GM19438 (cell line): ENCODE measurements around the gene RNASEH2C.
"Not testable (repeated sequence)": the region's sequence is repeated elsewhere in the genome, so short reads cannot be mapped to it uniquely, and the experiment has no call there.

Experiments used
- ATAC-seq: cut with Tn5 transposase; IDR thresholded peaks from one replicate; pipeline ENCODE4 v1.9.1; 2021; ENCODE audit warnings: low read depth; ENCODE audit not compliant: unreplicated experiment

Gene RNASEH2C

DNA sequence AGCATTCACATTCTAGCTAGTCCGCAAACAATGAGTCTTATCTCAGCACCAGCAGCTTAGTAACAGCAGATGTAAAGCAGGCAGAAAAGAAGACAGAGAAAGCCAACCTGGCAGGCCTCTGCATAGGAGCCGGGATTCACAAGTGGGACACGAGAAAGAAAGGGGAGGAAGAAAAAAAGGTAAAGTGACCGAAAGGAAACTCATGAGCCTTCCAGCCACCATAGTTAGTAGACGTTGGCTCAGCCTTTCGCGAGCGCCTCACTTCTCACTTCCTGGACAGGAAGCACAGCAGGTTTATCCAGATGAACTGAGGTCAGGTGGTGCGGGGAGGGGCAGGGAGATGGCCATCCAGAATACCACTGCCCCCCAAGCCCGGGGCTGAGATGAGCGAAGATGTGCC lies 28.2 kb downstream of the RNASEH2C start:
- no peak for ATAC-seq

DNA sequence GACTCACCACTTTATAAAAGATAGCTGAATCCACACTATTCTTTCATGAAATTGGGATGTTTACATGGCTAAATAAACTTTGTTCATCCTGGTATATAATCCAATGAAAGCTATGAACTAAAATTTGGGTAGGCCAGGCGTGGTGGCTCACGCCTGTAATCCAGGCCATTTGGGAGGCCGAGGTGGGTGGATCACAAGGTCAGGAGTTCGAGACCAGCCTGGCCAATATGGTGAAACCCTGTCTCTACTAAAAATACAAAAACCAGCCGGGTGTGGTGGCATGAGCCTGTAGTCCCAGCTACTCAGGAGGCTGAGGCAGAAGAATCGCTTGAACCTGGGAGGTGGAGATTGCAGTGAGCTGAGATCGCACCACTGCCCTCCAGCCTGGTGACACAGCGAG lies 28.8 kb downstream of the RNASEH2C start:
- ATAC-seq: not testable (repeated sequence)

DNA sequence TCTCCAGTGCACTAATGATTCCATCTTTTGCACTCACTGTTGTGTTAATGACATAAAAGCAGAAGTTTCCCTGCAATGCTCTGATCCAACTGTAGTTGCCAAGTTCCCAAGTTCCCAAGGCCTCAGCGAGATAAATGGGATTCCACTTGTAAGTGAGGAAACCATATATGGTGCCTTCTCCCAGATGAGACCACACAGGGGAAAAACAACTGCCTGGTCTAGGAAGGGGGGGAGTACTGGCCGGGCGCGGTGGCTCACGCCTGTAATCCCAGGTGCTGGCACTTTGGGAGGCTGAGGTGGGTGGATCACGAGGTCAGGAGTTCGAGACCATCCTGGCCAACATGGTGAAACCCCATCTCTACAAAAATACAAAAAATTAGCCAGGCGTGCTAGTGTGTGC lies 34.6 kb downstream of the RNASEH2C start:
- ATAC-seq: no peak

DNA sequence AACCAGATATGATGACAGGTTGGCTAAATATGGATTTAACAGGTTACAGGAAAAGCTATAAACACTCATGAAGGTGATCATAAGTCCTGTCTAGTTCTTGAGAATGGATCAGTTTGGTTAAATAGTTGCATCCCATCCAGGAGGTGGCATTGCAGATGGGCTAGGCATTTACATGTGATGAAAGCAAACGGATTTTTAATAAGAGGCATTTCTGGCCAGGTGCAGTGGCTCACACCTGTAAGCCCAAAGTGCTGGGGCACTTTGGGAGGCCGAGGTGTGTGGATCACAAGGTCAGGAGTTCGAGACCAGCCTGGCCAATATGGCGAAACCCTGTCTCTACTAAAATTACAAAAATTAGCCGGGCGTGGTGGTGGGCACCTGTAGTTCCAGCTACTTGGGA lies 37.1 kb downstream of the RNASEH2C start:
- ATAC-seq: not testable (repeated sequence)

DNA sequence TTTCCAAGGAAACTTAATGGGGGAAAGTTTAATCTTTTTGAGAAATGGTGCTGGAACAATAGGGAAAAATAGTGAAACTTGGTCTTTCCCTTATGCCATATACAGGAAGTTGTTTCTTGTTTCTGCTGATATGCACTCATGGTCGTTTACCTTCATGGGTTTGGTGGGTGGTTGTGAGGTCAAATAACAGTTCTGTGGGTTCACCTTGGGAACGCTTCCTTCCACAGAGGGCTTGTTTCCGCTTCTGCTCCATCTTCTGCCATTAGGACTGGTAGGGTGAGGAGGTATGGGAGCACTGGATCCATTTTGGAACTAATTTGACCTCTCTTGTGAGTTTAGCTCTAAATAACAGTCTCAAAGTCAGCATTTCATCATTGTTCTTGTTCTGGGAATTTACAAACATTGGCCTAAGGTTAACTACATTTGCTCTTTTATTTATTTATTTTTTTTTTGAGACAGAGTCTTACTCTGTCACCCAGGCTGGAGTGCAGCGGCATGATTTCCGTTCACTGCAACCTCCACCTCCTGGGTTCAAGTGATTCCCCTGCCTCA lies 40.3 kb downstream of the RNASEH2C start:
- no peak for ATAC-seq

DNA sequence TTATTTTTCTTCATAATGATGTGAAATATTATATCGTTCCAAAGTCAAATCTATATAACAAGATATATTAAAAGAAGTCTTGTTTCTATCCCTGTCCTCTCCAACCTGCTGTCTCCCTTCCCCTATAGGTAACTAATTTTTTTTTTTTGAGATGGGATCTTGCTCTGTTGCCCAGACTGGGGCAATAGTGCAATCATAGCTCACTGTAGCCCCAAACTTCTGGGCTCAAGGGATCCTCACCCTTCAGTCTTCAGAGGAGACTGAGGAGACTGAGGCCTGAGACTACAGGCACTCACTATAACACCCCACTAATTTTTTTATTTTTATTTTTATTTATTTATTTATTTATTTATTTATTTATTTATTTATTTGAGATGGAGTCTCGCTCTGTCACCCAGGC lies 47.6 kb downstream of the RNASEH2C start:
- ATAC-seq: no peak

DNA sequence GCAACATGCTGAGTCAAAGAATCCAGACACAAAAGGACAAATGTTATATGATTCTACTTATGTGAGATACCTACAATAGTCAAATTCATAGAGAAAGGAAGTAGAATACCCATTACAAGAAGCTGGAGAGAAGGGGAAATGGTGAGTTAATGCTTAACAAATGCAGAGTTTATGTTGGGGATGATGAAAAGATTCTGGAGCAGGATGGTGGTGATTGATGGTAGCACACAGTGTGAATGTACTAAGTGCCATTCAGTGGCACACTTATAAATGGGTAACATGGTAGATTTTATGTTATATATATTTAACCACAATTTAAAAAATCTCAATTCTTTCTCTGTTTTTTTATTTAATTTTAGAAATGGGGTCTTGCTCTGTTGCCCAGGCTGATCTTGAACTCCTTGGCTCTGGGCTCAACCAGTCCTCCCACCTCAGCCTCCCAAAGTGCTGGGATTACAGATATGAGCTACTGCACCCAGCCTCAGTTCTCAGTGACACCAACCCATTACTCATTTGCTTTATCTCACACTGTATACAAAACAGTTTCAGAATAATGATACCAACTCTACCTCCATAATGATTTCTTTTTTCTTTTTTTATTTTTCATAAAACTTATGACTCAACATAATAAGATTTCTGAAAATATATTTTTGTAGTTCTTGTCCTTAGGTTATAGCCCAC lies 48.3 kb downstream of the RNASEH2C start:
- no peak for ATAC-seq
